Non-pigmented ciliary epithelial cell (primary cell): Measurements from ENCODE around the gene ZNF641.
"Not testable (repeated sequence)": the region's sequence is repeated elsewhere in the genome, so short reads cannot be mapped to it uniquely, and the experiment has no call there.

ENCODE experiments used
- DNase-seq: peaks from one replicate; pipeline ENCODE4 v3.0.0-alpha.2; 2010; ENCODE audit warnings: low read depth

Gene ZNF641

DNA sequence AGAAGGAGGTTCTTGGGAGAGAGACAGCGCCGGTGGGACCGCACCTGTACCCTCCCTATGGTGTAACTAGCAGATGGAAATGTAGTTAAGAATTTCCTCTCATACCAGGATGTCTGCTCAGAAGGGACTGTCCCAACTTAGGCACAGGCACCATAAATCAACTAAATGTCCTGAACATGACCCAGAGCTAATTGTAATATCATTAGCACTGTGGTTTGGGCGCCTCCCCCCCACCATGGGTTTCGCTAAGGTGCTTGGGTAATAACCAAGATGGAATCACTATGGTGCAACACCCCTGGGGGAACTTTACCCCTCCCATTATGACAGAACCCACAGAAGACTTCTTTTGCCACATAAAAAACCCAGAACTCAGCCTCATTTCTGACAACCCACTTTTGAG, 15.9 kb downstream of the ZNF641 start:
- DNase-seq = no peak

- not testable (repeated sequence) for DNase-seq
Observed at GRCh38 chr12:48333680-48334079, 17.0 kb downstream of the ZNF641 start.

GRCh38 chr12:48331399-48331798, 19.3 kb downstream of the ZNF641 start:
- no peak for DNase-seq

GRCh38 chr12:48329199-48329939, 21.4 kb downstream of the ZNF641 start:
- no peak for DNase-seq

DNA sequence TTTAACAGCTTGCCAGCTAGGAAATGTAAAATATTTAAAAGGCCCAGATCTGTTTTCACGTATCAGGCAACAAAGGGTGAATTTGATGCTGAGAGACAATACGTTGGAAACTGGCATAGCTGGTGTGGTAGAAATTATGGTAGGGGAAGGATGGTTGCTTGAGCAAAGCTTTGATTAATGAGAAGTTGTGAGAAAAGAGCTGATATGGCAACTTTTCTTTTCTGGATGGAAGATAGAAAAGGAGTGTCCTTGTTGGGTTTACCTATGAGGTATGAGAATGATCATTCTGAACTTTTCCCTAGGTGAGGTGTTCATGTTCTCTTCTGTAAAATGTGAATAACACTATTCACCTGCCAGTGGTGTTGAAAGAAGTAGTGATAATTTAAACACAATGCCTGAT, 34.2 kb downstream of the ZNF641 start:
- DNase-seq = no peak

- DNase-seq = no peak
Observed at GRCh38 chr12:48311313-48311712, 39.4 kb downstream of the ZNF641 start.

DNA sequence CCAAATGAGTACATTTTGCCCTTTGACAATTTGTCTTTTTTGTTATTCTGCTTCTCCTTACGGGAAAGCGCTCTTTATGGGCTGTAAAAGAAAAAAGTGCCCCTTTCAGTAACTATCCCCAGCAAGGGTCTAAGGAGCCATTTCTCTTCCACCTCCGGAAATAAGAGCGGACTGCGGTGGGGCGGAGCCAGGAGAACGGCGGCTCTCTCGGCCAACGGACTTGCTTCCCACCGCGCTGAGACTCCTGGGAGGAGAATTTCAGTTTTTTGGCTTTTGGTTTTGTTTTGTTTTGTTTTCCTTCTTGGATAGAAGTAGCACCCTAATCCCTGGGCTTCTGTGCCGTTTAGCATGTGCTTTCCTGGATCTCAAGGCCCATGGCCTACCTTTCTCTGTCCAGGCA, 43.5 kb downstream of the ZNF641 start:
- no peak for DNase-seq

DNA sequence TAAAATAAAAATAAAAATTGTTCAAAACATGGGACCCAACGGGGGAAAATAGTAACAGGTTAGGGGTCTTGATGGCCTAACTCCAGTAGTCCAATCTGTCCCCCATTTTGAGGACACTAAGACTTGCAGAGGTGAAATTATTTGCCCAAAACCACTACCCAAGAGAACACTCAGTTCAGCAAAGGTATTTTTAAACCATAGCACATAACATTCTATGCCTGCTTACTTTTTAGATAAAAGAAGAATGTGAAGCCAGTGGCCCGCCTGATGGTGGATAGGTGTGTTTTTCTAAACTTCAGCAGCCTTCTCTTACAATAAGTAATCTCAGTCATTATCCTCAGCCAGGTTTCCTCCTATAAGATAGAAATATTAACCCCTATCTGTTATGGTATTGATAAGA, 45.5 kb downstream of the ZNF641 start:
- no peak for DNase-seq

GRCh38 chr12:48302161-48302911, 48.4 kb downstream of the ZNF641 start:
- no peak for DNase-seq

- DNase-seq = no peak
Observed at GRCh38 chr12:48300774-48301173, 49.9 kb downstream of the ZNF641 start.

GRCh38 chr12:48296586-48297282, 54.0 kb downstream of the ZNF641 start:
- DNase-seq = peak; percentile 49

DNA sequence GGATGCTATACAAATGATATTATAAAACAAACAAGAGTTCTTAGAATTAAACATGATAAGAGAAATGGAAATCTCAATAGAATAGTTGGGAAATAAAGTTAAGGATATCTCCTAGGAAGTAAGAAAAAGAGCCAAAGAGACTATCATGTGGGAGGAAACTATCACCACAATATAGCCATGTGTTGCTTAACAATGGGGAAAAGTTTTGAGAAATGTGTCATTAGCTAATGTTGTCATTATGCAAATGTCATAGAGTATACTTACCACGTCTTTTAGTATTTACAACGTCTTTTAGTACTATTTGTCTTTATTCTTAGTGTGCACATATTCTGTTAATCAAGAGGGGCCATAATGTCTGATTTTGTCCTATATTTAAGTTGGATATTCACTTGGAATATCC, 58.7 kb downstream of the ZNF641 start:
- DNase-seq = no peak

DNA sequence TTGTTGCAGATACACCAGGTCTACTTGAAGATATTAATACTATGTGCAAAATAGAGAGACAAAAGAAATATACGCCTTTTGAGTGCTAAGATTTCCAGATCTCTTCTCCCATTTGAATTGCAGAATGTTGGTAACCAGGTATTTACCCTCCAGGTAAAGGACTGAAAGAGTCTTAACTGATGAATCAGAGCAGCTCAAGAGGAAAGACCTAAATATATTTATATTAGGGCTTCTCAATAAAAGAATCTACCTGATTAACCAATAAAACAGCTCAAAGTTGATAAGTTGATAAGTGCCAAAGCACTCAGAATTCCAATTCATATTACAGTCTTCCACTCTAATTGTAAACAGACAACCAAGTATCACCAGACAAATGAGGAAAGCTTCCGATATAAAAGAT, 59.2 kb downstream of the ZNF641 start:
- no peak for DNase-seq

DNA sequence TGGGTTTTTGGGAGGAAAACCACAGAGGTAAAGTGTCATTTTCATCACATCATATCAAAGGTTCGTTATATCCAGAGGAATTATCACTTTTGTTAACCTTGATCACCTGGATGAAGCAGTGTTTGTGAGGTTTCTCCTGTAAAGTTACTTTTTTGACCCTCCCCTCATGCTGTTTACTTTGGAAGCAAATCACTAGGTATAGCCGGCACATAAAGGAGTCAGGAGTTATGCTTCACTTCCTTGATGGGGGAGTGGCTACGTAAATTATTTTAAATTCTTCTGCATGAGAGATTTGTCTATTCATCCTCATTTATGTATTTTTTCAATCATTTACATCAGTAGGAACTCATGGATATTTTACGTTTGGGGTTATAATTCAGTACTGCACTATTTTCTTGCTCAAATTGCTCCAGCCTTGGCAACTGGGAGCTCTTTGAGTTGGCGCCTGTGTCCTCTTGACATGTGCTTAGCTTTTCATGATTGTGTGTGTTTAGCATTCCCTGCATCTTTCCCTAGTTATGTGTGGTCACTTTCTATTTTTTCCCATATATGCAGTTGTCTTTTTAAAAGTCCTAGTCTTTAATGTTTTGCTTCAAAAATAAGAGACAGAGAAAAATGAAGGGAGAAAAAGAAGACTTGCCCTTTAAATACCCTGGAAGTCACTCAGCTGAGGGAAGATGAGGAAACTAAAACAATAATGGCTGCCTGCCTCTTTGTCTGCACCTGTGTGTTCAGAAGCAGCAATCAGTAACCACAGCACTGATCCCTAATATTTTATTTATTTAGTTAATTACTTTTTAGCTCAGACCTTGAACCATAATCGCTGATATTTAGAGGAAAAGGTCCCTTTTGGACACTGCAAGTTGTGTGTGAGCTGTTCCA, 62.1 kb downstream of the ZNF641 start:
- DNase-seq = no peak
